ENCODE measurements around the gene RABGAP1L. TPM values are rescaled to one million over a fixed set of nuclear protein-coding genes. Genes with fewer than 3 reads are reported as not detected.
A peak's percentile ranks its signal among the peaks of the same experiment; 100 is the strongest.
"Not testable (repeated sequence)": the region's sequence is repeated elsewhere in the genome, so short reads cannot be mapped to it uniquely, and the experiment has no call there.

RABGAP1L gene
- total RNA-seq, 1 donor from 2014 or later, result 36.9 TPM

- intact Hi-C loops (cut with micrococcal nuclease), result loop anchor here (5.0 kb wide), 2 partner anchors 197 to 797 kb away; partner anchors contain the start of gene RC3H1
- Mint-ChIP-seq H3K4me3 (no peak overlapping the region), H3K36me3 (ENCODE audit: low read depth) (peaks cover 25% of the 10 kb centered on the region), H3K27ac (no peak overlapping the region), H3K9me3 (no peaks in the 10 kb centered on the region), H3K4me1 (no peaks in the 10 kb centered on the region), H3K27me3 (no peaks in the 10 kb centered on the region)
- no peak for DNase-seq
These were observed 60.5 kb downstream of the RABGAP1L start for GRCh38 chr1:174219606-174220370.

GRCh38 chr1:174221681-174222080 lies 62.4 kb downstream of the RABGAP1L start:
- H3K4me3 Mint-ChIP-seq, result no peak overlapping the region
- no peak overlapping the region for H3K27ac Mint-ChIP-seq
- H3K9me3 Mint-ChIP-seq, result no peaks in the 10 kb centered on the region
- intact Hi-C loops (cut with micrococcal nuclease), result no loop called here
- H3K27me3 Mint-ChIP-seq, result no peaks in the 10 kb centered on the region
- peaks cover 6% of the 10 kb centered on the region for H3K4me1 Mint-ChIP-seq
- peaks cover 29% of the 10 kb centered on the region for H3K36me3 Mint-ChIP-seq (ENCODE audit: low read depth)
- DNase-seq, result no peak

GRCh38 chr1:174222166-174222949 lies 63.0 kb downstream of the RABGAP1L start:
- Mint-ChIP-seq H3K36me3 (ENCODE audit: low read depth) (peaks cover 29% of the 10 kb centered on the region), H3K4me1 (peaks cover 6% of the 10 kb centered on the region), H3K27ac (no peak overlapping the region), H3K27me3 (no peaks in the 10 kb centered on the region), H3K4me3 (no peak overlapping the region), H3K9me3 (no peaks in the 10 kb centered on the region)
- DNase-seq, result no peak
- intact Hi-C loops (cut with micrococcal nuclease), result no loop called here

- Mint-ChIP-seq H3K27me3 (no peaks in the 10 kb centered on the region), H3K4me3 (no peak overlapping the region), H3K36me3 (ENCODE audit: low read depth) (peaks cover 35% of the 10 kb centered on the region), H3K9me3 (no peaks in the 10 kb centered on the region), H3K4me1 (peaks cover 6% of the 10 kb centered on the region), H3K27ac (no peak overlapping the region)
- intact Hi-C loops (cut with micrococcal nuclease), result no loop called here
- no peak for DNase-seq
These were observed 65.3 kb downstream of the RABGAP1L start for GRCh38 chr1:174224641-174225040.

GRCh38 chr1:174225499-174226204 lies 66.3 kb downstream of the RABGAP1L start:
- no peaks in the 10 kb centered on the region for H3K27me3 Mint-ChIP-seq
- H3K36me3 Mint-ChIP-seq (ENCODE audit: low read depth), result peaks cover 41% of the 10 kb centered on the region
- no peak overlapping the region for H3K4me3 Mint-ChIP-seq
- H3K9me3 Mint-ChIP-seq, result no peaks in the 10 kb centered on the region
- peaks cover 6% of the 10 kb centered on the region for H3K4me1 Mint-ChIP-seq
- no peak for DNase-seq
- H3K27ac Mint-ChIP-seq, result peak overlapping the region; percentile 62
- intact Hi-C loops (cut with micrococcal nuclease), result no loop called here

GRCh38 chr1:174230399-174230798 lies 71.1 kb downstream of the RABGAP1L start:
- Mint-ChIP-seq H3K4me3 (no peak overlapping the region), H3K9me3 (peaks cover 11% of the 10 kb centered on the region), H3K27me3 (no peaks in the 10 kb centered on the region), H3K27ac (no peak overlapping the region), H3K4me1 (peaks cover 6% of the 10 kb centered on the region), H3K36me3 (ENCODE audit: low read depth) (peaks cover 28% of the 10 kb centered on the region)
- intact Hi-C loops (cut with micrococcal nuclease), result no loop called here
- DNase-seq, result no peak

GRCh38 chr1:174232761-174233160 lies 73.4 kb downstream of the RABGAP1L start:
- Mint-ChIP-seq H3K27ac (no peak overlapping the region), H3K27me3 (no peaks in the 10 kb centered on the region), H3K4me3 (no peak overlapping the region)

GRCh38 chr1:174238845-174239501 lies 79.7 kb downstream of the RABGAP1L start:
- H3K27ac Mint-ChIP-seq; intact Hi-C loops (cut with micrococcal nuclease); H3K9me3 Mint-ChIP-seq; H3K27me3 Mint-ChIP-seq; H3K4me1 Mint-ChIP-seq; H3K4me3 Mint-ChIP-seq; DNase-seq; H3K36me3 Mint-ChIP-seq (ENCODE audit: low read depth): not testable (repeated sequence)

More at GRCh38 chr1:174232761-174233160, 73.4 kb downstream of the RABGAP1L start:
- peaks cover 26% of the 10 kb centered on the region for H3K36me3 Mint-ChIP-seq (ENCODE audit: low read depth)
- DNase-seq, result no peak
- intact Hi-C loops (cut with micrococcal nuclease), result no loop called here
- H3K9me3 Mint-ChIP-seq, result peaks cover 11% of the 10 kb centered on the region
- no peaks in the 10 kb centered on the region for H3K4me1 Mint-ChIP-seq

- DNase-seq, result no peak
- peaks cover 14% of the 10 kb centered on the region for H3K36me3 Mint-ChIP-seq (ENCODE audit: low read depth)
- H3K4me3 Mint-ChIP-seq, result no peak overlapping the region
- intact Hi-C loops (cut with micrococcal nuclease), result no loop called here
- no peaks in the 10 kb centered on the region for H3K9me3 Mint-ChIP-seq
- no peaks in the 10 kb centered on the region for H3K27me3 Mint-ChIP-seq
- no peaks in the 10 kb centered on the region for H3K4me1 Mint-ChIP-seq
- no peak overlapping the region for H3K27ac Mint-ChIP-seq
These were observed 80.2 kb downstream of the RABGAP1L start for GRCh38 chr1:174239541-174239940.

- intact Hi-C loops (cut with micrococcal nuclease), result no loop called here
These were observed 83.5 kb downstream of the RABGAP1L start for GRCh38 chr1:174242856-174243255.

GRCh38 chr1:174243451-174244000 lies 84.2 kb downstream of the RABGAP1L start:
- no peak for DNase-seq
- Mint-ChIP-seq H3K9me3 (no peaks in the 10 kb centered on the region), H3K4me3 (no peak overlapping the region), H3K27me3 (no peaks in the 10 kb centered on the region), H3K36me3 (ENCODE audit: low read depth) (peaks cover 22% of the 10 kb centered on the region), H3K4me1 (no peaks in the 10 kb centered on the region), H3K27ac (no peak overlapping the region)
- intact Hi-C loops (cut with micrococcal nuclease), result no loop called here

More at GRCh38 chr1:174242856-174243255, 83.5 kb downstream of the RABGAP1L start:
- Mint-ChIP-seq H3K27me3 (no peaks in the 10 kb centered on the region), H3K27ac (no peak overlapping the region), H3K4me3 (no peak overlapping the region), H3K9me3 (no peaks in the 10 kb centered on the region), H3K4me1 (no peaks in the 10 kb centered on the region), H3K36me3 (ENCODE audit: low read depth) (peaks cover 22% of the 10 kb centered on the region)
- DNase-seq, result no peak

GRCh38 chr1:174244017-174244416 lies 84.7 kb downstream of the RABGAP1L start:
- intact Hi-C loops (cut with micrococcal nuclease), result no loop called here
- no peak for DNase-seq
- Mint-ChIP-seq H3K4me3 (no peak overlapping the region), H3K27ac (no peak overlapping the region), H3K4me1 (no peaks in the 10 kb centered on the region), H3K27me3 (no peaks in the 10 kb centered on the region), H3K36me3 (ENCODE audit: low read depth) (peaks cover 23% of the 10 kb centered on the region), H3K9me3 (no peaks in the 10 kb centered on the region)

GRCh38 chr1:174247472-174247871 lies 88.2 kb downstream of the RABGAP1L start:
- no peak overlapping the region for H3K27ac Mint-ChIP-seq
- no peak overlapping the region for H3K4me3 Mint-ChIP-seq
- DNase-seq, result no peak
- H3K4me1 Mint-ChIP-seq, result no peaks in the 10 kb centered on the region
- peaks cover 21% of the 10 kb centered on the region for H3K36me3 Mint-ChIP-seq (ENCODE audit: low read depth)
- H3K9me3 Mint-ChIP-seq, result no peaks in the 10 kb centered on the region
- intact Hi-C loops (cut with micrococcal nuclease), result no loop called here
- no peaks in the 10 kb centered on the region for H3K27me3 Mint-ChIP-seq

Data from activated CD4-positive, alpha-beta T cell treated with anti-CD3 and anti-CD28 coated beads, Interleukin-2, amount 10 ng/mL, durations not matched to agents 24 days and 14 days (primary cell).